Measurements from ENCODE around the gene KRTDAP. TPM values are rescaled to one million over a fixed set of nuclear protein-coding genes. Genes with fewer than 3 reads are reported as not detected.

KRTDAP gene
- total RNA-seq, 6 experiments from 2014 or later = not detected

DNA sequence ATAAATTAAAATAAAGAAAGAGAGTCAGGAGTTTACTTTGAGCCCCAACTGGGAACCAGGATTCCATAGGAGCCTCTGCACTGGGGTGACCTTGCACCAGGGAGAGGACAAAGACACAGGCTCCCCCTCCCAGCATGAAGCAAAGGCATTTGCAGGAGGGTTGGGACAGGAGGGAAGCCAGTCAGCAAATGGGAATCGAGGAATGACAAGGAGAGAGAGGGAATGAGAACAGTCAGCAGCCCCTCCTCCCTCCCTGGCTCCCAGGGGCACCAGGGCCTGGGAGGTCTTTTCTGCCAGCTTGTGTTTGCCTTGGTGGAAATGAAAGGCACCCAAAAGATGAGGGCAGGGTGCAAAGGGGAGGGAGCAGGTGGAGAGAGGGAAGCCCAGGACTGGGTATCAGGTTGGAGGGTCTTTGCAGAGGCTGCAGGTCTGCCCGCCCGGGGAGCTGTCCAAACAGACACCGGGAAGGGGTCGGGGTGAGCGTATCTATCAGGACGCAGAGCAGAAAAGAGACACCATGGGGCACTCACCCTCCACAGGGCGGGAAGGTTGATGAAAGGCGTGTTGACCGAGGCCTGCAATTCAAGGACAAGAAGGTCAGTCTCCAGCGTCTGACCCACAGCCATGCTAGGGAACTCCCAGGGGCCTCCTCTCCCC is 34.0 kb upstream of the KRTDAP start:
- no peak for DNase-seq
- H3K9me3 Mint-ChIP-seq = no peaks in the 10 kb centered on the region

DNA sequence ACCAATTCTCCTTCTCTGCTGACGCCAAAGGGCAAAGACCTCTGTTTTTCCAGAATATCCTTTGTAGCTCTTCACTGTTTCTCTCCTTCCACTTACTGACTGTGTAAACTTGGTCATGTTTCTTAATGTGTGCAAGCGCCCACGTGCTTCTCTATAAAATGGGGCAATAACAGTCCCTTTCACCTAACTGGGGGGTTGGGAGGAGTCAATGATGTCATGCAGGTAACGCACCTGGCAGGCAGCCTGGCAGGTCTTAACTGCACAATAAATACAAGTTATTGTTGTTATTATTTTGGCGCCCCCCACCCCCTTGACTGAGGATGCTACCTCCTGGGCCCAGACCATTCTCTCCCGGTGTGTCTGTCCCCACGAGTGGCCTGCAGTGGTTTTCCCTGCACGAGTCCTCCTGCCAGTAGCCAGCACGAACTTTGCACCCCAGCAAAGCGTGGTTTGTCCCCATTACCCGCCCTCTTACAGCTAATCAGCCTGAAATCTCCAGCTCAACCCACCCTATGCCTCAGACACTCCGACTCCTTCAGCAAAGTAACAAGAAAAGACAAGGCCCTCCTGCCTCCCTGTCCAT is 32.6 kb upstream of the KRTDAP start:
- TF ChIP-seq, protein P1, sequence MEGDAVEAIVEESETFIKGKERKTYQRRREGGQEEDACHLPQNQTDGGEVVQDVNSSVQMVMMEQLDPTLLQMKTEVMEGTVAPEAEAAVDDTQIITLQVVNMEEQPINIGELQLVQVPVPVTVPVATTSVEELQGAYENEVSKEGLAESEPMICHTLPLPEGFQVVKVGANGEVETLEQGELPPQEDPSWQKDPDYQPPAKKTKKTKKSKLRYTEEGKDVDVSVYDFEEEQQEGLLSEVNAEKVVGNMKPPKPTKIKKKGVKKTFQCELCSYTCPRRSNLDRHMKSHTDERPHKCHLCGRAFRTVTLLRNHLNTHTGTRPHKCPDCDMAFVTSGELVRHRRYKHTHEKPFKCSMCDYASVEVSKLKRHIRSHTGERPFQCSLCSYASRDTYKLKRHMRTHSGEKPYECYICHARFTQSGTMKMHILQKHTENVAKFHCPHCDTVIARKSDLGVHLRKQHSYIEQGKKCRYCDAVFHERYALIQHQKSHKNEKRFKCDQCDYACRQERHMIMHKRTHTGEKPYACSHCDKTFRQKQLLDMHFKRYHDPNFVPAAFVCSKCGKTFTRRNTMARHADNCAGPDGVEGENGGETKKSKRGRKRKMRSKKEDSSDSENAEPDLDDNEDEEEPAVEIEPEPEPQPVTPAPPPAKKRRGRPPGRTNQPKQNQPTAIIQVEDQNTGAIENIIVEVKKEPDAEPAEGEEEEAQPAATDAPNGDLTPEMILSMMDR (IDR thresholded peaks at IDR 0.05) = no peak
- no peaks in the 10 kb centered on the region for H3K36me3 Mint-ChIP-seq (ENCODE audit: low read depth)
- H3K4me3 Mint-ChIP-seq = no peak overlapping the region
- H3K27ac Mint-ChIP-seq = no peak overlapping the region
- no peak for DNase-seq
- H3K4me1 Mint-ChIP-seq (ENCODE audit: low read depth) = peaks cover 24% of the 10 kb centered on the region
- peaks cover 5% of the 10 kb centered on the region for H3K27me3 Mint-ChIP-seq (ENCODE audit: insufficient read depth)
- H3K9me3 Mint-ChIP-seq = no peaks in the 10 kb centered on the region

More for the DNA sequence above, 34.0 kb upstream of the KRTDAP start:
- TF ChIP-seq, protein P1 (IDR thresholded peaks at IDR 0.05) = no peak
- peaks cover 5% of the 10 kb centered on the region for H3K27me3 Mint-ChIP-seq (ENCODE audit: insufficient read depth)
- peaks cover 21% of the 10 kb centered on the region for H3K4me1 Mint-ChIP-seq (ENCODE audit: low read depth)
- H3K4me3 Mint-ChIP-seq = no peak overlapping the region
- no peak overlapping the region for H3K27ac Mint-ChIP-seq
- H3K36me3 Mint-ChIP-seq (ENCODE audit: low read depth) = no peaks in the 10 kb centered on the region

DNA sequence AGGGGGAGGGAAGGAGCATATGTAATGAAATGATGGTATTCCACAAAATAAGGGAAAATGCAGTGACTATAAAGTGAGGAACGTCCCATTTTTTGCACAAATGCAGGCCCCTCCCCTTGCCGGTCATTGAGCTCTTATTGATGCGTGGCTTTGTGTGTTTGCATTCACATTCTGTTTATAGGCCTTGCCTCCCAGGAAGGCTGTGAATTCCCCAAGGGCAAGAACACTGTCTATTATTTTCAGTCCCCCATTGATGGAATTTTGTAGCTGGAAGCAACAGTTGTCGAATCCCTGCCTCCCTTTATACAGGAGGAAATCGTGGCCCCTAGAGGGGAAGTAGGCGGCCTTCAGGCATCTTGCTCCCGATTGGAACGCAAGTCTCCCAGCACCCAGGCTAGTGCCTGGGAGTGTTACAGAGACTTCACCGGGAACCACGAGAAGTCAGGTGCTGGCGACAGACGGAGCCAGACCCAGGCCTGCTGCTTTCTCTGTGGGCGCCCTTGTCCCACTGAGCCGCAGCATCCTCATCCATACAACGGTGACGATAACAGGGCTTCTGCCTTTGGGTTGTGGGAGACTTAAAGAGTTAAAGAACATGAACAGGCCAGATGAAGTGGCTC is 31.0 kb upstream of the KRTDAP start:
- Mint-ChIP-seq H3K27ac (no peak overlapping the region), H3K4me1 (ENCODE audit: low read depth) (peaks cover 30% of the 10 kb centered on the region), H3K4me3 (no peak overlapping the region), H3K27me3 (ENCODE audit: insufficient read depth) (peaks cover 5% of the 10 kb centered on the region), H3K36me3 (ENCODE audit: low read depth) (no peaks in the 10 kb centered on the region), H3K9me3 (no peaks in the 10 kb centered on the region)
- no peak for DNase-seq
- TF ChIP-seq, protein P1 (IDR thresholded peaks at IDR 0.05) = no peak

DNA sequence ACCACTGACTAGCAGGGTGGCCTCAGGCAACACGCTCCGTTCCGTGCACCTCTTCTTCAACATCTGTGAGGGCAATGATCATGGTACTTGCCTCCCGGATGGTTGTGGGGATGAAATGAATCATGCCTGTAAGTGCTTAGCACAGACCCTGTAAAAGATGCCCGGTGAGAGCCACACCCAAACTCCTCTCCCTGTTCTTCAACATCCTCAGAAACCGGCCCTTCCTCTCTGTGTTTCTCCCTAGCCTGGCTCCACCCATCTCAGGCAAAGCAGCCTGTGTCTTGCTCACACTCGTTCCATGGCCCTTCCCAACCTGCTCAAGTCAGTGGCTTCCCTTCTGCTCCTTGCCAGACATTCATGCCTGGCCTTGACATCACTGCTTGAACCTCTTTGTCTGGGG is 29.0 kb upstream of the KRTDAP start:
- H3K36me3 Mint-ChIP-seq (ENCODE audit: low read depth) = no peaks in the 10 kb centered on the region
- peaks cover 35% of the 10 kb centered on the region for H3K4me1 Mint-ChIP-seq (ENCODE audit: low read depth)
- H3K27ac Mint-ChIP-seq = peak overlapping the region; percentile 91
- peaks cover 2% of the 10 kb centered on the region for H3K27me3 Mint-ChIP-seq (ENCODE audit: insufficient read depth)
- no peaks in the 10 kb centered on the region for H3K9me3 Mint-ChIP-seq
- no peak for DNase-seq
- TF ChIP-seq, protein P1 (IDR thresholded peaks at IDR 0.05) = no peak
- H3K4me3 Mint-ChIP-seq = no peak overlapping the region; the same call in 1 of the 2 replicates

DNA sequence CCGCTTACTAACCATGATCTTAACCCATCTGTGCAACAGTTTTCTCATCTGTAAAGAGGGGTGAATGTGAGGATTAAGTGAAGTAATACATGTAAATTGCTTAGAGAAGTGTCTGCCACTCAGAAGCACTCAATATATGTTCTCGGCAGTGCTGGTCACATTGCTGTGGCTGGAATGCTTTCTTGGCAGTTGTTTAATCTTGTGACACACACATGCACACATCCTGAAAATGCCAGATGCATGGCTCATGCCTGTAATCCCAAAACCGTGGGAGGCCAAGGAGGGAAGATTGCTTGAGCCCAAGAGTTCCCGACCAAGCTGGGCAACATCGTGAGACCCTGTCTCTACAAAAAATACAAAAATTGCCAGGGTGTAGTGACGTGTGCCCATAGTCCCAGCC is 28.0 kb upstream of the KRTDAP start:
- peaks cover 4% of the 10 kb centered on the region for H3K27me3 Mint-ChIP-seq (ENCODE audit: insufficient read depth)
- peak; percentile 95 for DNase-seq
- no peaks in the 10 kb centered on the region for H3K9me3 Mint-ChIP-seq
- H3K36me3 Mint-ChIP-seq (ENCODE audit: low read depth) = no peaks in the 10 kb centered on the region
- H3K27ac Mint-ChIP-seq = peak overlapping the region; percentile 91
- H3K4me1 Mint-ChIP-seq (ENCODE audit: low read depth) = peaks cover 45% of the 10 kb centered on the region
- peak overlapping the region; percentile 66 for H3K4me3 Mint-ChIP-seq
- TF ChIP-seq, protein P1 (IDR thresholded peaks at IDR 0.05) = no peak

Measured in HFFc6 (cell line).